Keratinocyte (primary cell): ENCODE measurements around the gene MAP3K14.

ENCODE experiments used
- EZH2 ChIP-seq: IDR thresholded peaks from one replicate; pipeline ENCODE4 v1.6.1; 2012; ENCODE audit warnings: inconsistent platforms, mild to moderate bottlenecking, low read length, moderate library complexity
- TF ChIP-seq, protein P1 (sequence below), 3 experiments: IDR thresholded peaks in 1 of 3; conservative IDR thresholded peaks in 1 of 3; optimal IDR thresholded peaks in 1 of 3; 2 replicates in 2 of 3; 3 replicates in 1 of 3; pipeline versions ENCODE3 to v1.5.1; 2011; ENCODE audit warnings: low read length in 3 of 3, mild to moderate bottlenecking in 3 of 3, moderate library complexity in 2 of 3, control low read depth in 1 of 3, inconsistent platforms in 1 of 3; ENCODE audit not compliant: insufficient read depth in 2 of 3; ENCODE audit errors: extremely low read depth in 1 of 3

DNA sequence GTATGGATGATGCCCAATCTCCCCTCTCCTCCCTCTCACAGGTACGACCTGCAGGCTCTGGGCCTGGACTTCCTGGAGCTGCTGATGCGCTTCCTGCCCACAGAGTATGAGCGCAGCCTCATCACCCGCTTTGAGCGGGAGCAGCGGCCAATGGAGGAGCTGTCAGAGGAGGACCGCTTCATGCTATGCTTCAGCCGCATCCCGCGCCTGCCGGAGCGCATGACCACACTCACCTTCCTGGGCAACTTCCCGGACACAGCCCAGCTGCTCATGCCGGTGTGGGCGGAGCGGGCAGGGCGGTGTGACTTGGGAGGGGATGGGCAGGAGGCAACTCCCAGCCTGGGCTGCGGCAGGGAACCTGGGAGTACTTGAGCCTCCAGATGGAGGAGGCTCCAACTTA, 73.1 kb downstream of the MAP3K14 start:
- TF ChIP-seq, protein P1, sequence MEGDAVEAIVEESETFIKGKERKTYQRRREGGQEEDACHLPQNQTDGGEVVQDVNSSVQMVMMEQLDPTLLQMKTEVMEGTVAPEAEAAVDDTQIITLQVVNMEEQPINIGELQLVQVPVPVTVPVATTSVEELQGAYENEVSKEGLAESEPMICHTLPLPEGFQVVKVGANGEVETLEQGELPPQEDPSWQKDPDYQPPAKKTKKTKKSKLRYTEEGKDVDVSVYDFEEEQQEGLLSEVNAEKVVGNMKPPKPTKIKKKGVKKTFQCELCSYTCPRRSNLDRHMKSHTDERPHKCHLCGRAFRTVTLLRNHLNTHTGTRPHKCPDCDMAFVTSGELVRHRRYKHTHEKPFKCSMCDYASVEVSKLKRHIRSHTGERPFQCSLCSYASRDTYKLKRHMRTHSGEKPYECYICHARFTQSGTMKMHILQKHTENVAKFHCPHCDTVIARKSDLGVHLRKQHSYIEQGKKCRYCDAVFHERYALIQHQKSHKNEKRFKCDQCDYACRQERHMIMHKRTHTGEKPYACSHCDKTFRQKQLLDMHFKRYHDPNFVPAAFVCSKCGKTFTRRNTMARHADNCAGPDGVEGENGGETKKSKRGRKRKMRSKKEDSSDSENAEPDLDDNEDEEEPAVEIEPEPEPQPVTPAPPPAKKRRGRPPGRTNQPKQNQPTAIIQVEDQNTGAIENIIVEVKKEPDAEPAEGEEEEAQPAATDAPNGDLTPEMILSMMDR (optimal IDR thresholded peaks at IDR 0.05 in 1 of 3, IDR thresholded peaks at IDR 0.05 in 1 of 3, conservative IDR thresholded peaks at IDR 0.05 in 1 of 3; ENCODE audit: extremely low read depth in 1 of 3, insufficient read depth in 2 of 3, low read length in 3 of 3), result no peak
- TF ChIP-seq EZH2, result no peak
